Measurements from ENCODE around the gene OTOF.

Gene OTOF

DNA sequence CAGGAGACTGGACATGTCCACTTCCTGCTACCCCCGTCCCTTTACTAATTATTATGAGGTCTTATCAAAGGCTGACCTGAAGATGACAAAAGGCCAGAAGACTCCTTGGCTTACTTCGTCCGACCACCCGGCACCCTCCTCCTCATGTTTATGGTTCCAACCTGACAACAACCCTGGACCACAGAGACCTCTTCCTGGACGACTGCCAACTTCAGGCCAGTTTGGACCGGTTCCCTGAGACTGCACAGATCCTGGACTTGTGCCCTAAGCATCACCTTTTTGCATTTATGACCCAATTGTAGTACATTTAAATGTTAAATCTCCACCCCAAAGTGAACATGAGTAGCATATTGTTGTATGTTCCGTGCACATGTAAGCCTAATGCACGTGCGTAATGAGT is 70.4 kb downstream of the OTOF start:
- 0 out of 2 replicates have a peak, but pooled peaks have one; percentile 18 for TF ChIP-seq NFIC (IDR thresholded peaks at IDR 0.05)
- TF ChIP-seq, protein P1, sequence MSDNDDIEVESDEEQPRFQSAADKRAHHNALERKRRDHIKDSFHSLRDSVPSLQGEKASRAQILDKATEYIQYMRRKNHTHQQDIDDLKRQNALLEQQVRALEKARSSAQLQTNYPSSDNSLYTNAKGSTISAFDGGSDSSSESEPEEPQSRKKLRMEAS (IDR thresholded peaks at IDR 0.05), result no peak

Data from Ishikawa (cell line).